HepG2 (cell line): ENCODE measurements around the gene IQCB1. TPM values are rescaled to one million over a fixed set of nuclear protein-coding genes. Genes with fewer than 3 reads are reported as not detected.

Source experiments
- ARNT2 ChIP-seq: sonication (generic); formaldehyde crosslinking; IDR thresholded peaks from 2 replicates; pipeline ENCODE4 v1.8.0; 2022; ENCODE audit warnings: mild to moderate bottlenecking, low read depth, missing genetic modification reagents, moderate library complexity
- ARNTL ChIP-seq: sonication (generic); formaldehyde crosslinking; IDR thresholded peaks from 2 replicates; pipeline ENCODE4 v1.4.0; 2020; ENCODE audit warnings: mild to moderate bottlenecking, missing genetic modification reagents
- DPF2 ChIP-seq: sonication (generic); formaldehyde crosslinking; IDR thresholded peaks from 2 replicates; pipeline ENCODE4 v1.4.0; 2020; ENCODE audit warnings: mild to moderate bottlenecking, low read depth, missing genetic modification reagents, borderline replicate concordance
- ETV5 ChIP-seq: IDR thresholded peaks from 2 replicates; pipeline ENCODE4 v1.6.1; 2018; ENCODE audit warnings: missing biosample characterization, missing genetic modification reagents, inconsistent platforms, borderline replicate concordance
- FOSL2 ChIP-seq: sonication (generic); formaldehyde crosslinking; IDR thresholded peaks from 2 replicates; pipeline ENCODE4 v1.4.0; 2020; ENCODE audit warnings: missing genetic modification reagents
- GTF3A ChIP-seq: sonication (generic); formaldehyde crosslinking; conservative IDR thresholded peaks from 2 replicates; pipeline ENCODE4 v1.4.0; 2020; ENCODE audit warnings: mild to moderate bottlenecking, missing genetic modification reagents
- HNF4G ChIP-seq, 2 experiments: sonication (generic) in 1 of 2; formaldehyde crosslinking in 1 of 2; IDR thresholded peaks; 2 replicates each; pipeline versions ENCODE4 v1.4.0 to v1.6.1; 2011 to 2020; ENCODE audit warnings: borderline replicate concordance in 2 of 2, low read depth in 2 of 2, mild to moderate bottlenecking in 2 of 2, low read length in 1 of 2, missing genetic modification reagents in 1 of 2, moderate library complexity in 1 of 2
- KDM6A ChIP-seq: IDR thresholded peaks from 2 replicates; pipeline ENCODE4 v1.6.1; 2016; ENCODE audit warnings: low read depth
- POLR2G ChIP-seq: fragments of 200-400 bp; formaldehyde crosslinking; IDR thresholded peaks from 2 replicates; pipeline ENCODE4 v1.6.1; 2018; ENCODE audit warnings: mild to moderate bottlenecking, low read depth, low read length, moderate library complexity
- PPARG ChIP-seq: conservative IDR thresholded peaks from 2 replicates; pipeline ENCODE4 v1.6.1; 2016; ENCODE audit warnings: missing biosample characterization, missing genetic modification reagents
- PTBP1 ChIP-seq: fragments of 200-400 bp; formaldehyde crosslinking; IDR thresholded peaks from 2 replicates; pipeline ENCODE4 v1.6.1; 2018; ENCODE audit warnings: low read length, low read depth; ENCODE audit not compliant: poor library complexity, severe bottlenecking
- RBAK ChIP-seq: sonication (generic); formaldehyde crosslinking; IDR thresholded peaks from 2 replicates; pipeline ENCODE4 v1.5.1; 2020; ENCODE audit warnings: mild to moderate bottlenecking, missing genetic modification reagents
- SKI ChIP-seq: fragments of 450-650 bp; IDR thresholded peaks from one replicate; pipeline ENCODE4 v1.6.1; 2018; ENCODE audit warnings: mild to moderate bottlenecking; ENCODE audit not compliant: partially characterized antibody
- TBX2 ChIP-seq: sonication (generic); formaldehyde crosslinking; IDR thresholded peaks from 2 replicates; pipeline ENCODE4 v1.5.0; 2020; ENCODE audit warnings: missing genetic modification reagents, mild to moderate bottlenecking, borderline replicate concordance
- WIZ ChIP-seq: sonication (generic); formaldehyde crosslinking; IDR thresholded peaks from 2 replicates; pipeline ENCODE4 v1.5.1; 2020; ENCODE audit warnings: mild to moderate bottlenecking, missing genetic modification reagents
- ZBTB38 ChIP-seq: sonication (generic); formaldehyde crosslinking; IDR thresholded peaks from 2 replicates; pipeline ENCODE4 v1.5.1; 2020; ENCODE audit warnings: mild to moderate bottlenecking, missing genetic modification reagents
- ZFP82 ChIP-seq: sonication (generic); formaldehyde crosslinking; IDR thresholded peaks from 2 replicates; pipeline ENCODE4 v1.5.1; 2020; ENCODE audit warnings: mild to moderate bottlenecking, missing genetic modification reagents, borderline replicate concordance
- ZMYM3 ChIP-seq: sonication (generic); formaldehyde crosslinking; IDR thresholded peaks from 2 replicates; pipeline ENCODE4 v1.5.1; 2020; ENCODE audit warnings: mild to moderate bottlenecking, missing genetic modification reagents
- ZNF354B ChIP-seq: sonication (generic); formaldehyde crosslinking; IDR thresholded peaks from 2 replicates; pipeline ENCODE4 v1.8.0; 2022; ENCODE audit warnings: mild to moderate bottlenecking, missing genetic modification reagents
- ZNF496 ChIP-seq: sonication (generic); formaldehyde crosslinking; IDR thresholded peaks from 2 replicates; pipeline ENCODE4 v1.8.1; 2023; ENCODE audit warnings: mild to moderate bottlenecking, moderate library complexity, missing genetic modification reagents; ENCODE audit not compliant: insufficient replicate concordance
- ZNF552 ChIP-seq: sonication (generic); formaldehyde crosslinking; IDR thresholded peaks from 2 replicates; pipeline ENCODE4 v1.9.0; 2022; ENCODE audit warnings: missing genetic modification reagents, mild to moderate bottlenecking, borderline replicate concordance
- ZNF570 ChIP-seq: sonication (generic); formaldehyde crosslinking; IDR thresholded peaks from 2 replicates; pipeline ENCODE4 v1.4.0; 2020; ENCODE audit warnings: mild to moderate bottlenecking, missing genetic modification reagents, borderline replicate concordance
- ZNF7 ChIP-seq: IDR thresholded peaks from 2 replicates; pipeline ENCODE4 v1.6.1; 2016; ENCODE audit warnings: missing biosample characterization, missing genetic modification reagents
- polyA plus RNA-seq, 8 experiments: library from polyadenylated mRNA; depleted of rRNA in 3 of 8; stranded (reverse) in 7 of 8; unstranded in 1 of 8; fragments of >200 nt; fragmentation: Illumina TruSeq in 4 of 8; extraction: Trizol in 4 of 8; gene quantifications; 2 replicates each; pipeline versions ENCODE4 v1.2.1 to v1.2.3, GENCODE V29; 2011 to 2016; ENCODE audit warnings: low read depth in 4 of 8, missing spikeins in 1 of 8, mixed read lengths in 1 of 8; ENCODE audit not compliant: insufficient read depth in 1 of 8
- total RNA-seq, 5 experiments: library from RNA; depleted of rRNA; stranded (reverse); fragments of >200 nt; fragmentation: Illumina TruSeq; extraction: Trizol; gene quantifications; 2 replicates each; pipeline ENCODE4 v1.2.3, GENCODE V29; 2016; ENCODE audit warnings: low read depth in 1 of 5
- TF ChIP-seq, protein P1 (sequence below): IDR thresholded peaks from 2 replicates; pipeline ENCODE4 v1.6.1; 2016; ENCODE audit warnings: missing compliant biosample characterization, missing genetic modification reagents, borderline replicate concordance
- TF ChIP-seq, protein P2 (sequence below): sonication (generic); formaldehyde crosslinking; IDR thresholded peaks from 2 replicates; pipeline ENCODE4 v1.8.1; 2023; ENCODE audit warnings: mild to moderate bottlenecking, inconsistent platforms, moderate library complexity, missing genetic modification reagents, borderline replicate concordance
- TF ChIP-seq, protein P3 (sequence below): sonication (generic); formaldehyde crosslinking; conservative IDR thresholded peaks from 2 replicates; pipeline ENCODE4 v1.8.0; 2022; ENCODE audit warnings: low read depth, missing genetic modification reagents

IQCB1 gene
- total and polyA plus RNA-seq, 2 of the 13 experiments (the other 11 are each of a cell fraction or from before 2014, with no cell fraction given), result 18.0 to 41.4 TPM

DNA sequence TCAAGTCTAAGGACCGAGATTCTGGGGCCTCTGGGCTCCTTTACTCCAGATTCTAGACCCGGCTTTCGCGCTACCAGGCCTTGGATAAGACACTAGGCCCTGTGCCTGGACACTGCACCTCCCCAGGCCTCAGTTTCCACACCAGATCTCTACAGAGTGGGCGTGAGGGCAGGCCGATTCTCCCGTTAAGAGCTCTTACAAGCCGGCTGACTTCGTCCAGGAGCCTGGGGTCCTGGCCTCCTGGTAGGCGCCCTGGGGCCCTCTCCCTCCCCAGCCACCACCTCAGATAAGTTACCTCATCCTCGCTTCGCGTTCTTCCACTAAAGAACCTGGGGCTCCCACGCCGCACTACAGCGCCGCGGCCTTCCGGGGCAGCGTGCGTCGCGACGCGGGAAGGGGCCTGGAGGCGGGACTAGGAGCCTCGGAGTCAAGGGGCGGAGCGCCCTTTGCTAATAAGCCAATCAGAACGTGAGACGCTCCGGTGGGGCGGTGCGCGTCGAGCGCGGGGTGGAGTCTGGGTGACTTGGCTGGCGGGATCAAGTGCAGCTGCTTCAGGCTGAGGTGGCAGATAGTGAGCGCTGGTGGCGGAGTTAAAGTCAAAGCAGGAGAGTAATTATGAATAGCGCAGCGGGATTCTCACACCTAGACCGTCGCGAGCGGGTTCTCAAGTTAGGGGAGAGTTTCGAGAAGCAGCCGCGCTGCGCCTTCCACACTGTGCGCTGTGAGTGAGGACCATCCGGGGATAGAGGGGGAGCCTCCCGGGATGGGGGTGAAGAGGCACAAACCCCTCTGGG is at the start of gene IQCB1, which contains the start of gene EAF2 (continued):
- TF ChIP-seq, protein P1, sequence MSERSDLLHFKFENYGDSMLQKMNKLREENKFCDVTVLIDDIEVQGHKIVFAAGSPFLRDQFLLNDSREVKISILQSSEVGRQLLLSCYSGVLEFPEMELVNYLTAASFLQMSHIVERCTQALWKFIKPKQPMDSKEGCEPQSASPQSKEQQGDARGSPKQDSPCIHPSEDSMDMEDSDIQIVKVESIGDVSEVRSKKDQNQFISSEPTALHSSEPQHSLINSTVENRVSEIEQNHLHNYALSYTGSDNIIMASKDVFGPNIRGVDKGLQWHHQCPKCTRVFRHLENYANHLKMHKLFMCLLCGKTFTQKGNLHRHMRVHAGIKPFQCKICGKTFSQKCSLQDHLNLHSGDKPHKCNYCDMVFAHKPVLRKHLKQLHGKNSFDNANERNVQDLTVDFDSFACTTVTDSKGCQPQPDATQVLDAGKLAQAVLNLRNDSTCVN, result peak; percentile 40; the same call in 1 of the 2 replicates
- TF ChIP-seq ZMYM3, result no peak
- no peak for TF ChIP-seq ZFP82 (CRISPR knock-in tag)
- TF ChIP-seq ZNF570, result no peak
- TF ChIP-seq WIZ (CRISPR knock-in tag), result 0 out of 2 replicates have a peak, but pooled peaks have one; percentile 20
- TF ChIP-seq ZNF354B (CRISPR knock-in tag), result no peak
- TF ChIP-seq ARNTL (CRISPR knock-in tag), result no peak
- peak; percentile 86 for TF ChIP-seq POLR2G
- TF ChIP-seq ZNF552 (CRISPR knock-in tag), result no peak; the same call in 1 of the 2 replicates
- no peak for TF ChIP-seq KDM6A (CRISPR knock-in tag)
- no peak for TF ChIP-seq ZNF496 (CRISPR knock-in tag)
- TF ChIP-seq RBAK (CRISPR knock-in tag), result no peak
- TF ChIP-seq ETV5 (CRISPR knock-in tag), result peak; percentile 40
- TF ChIP-seq, protein P2, sequence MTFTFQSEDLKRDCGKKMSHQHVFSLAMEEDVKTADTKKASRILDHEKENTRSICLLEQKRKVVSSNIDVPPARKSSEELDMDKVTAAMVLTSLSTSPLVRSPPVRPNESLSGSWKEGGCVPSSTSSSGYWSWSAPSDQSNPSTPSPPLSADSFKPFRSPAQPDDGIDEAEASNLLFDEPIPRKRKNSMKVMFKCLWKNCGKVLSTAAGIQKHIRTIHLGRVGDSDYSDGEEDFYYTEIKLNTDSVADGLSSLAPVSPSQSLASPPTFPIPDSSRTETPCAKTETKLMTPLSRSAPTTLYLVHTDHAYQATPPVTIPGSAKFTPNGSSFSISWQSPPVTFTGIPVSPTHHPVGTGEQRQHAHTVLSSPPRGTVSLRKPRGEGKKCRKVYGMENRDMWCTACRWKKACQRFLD (CRISPR knock-in tag), result peak; percentile 25; the same call in 1 of the 2 replicates
- no peak for TF ChIP-seq GTF3A
- no peak for TF ChIP-seq ZNF7 (CRISPR knock-in tag)
- no peak for TF ChIP-seq PTBP1
- TF ChIP-seq ARNT2, result no peak; the same call in 1 of the 2 replicates
- TF ChIP-seq FOSL2 (CRISPR knock-in tag), result no peak; the same call in 1 of the 2 replicates
- peak; percentile 80; the same call in 1 of the 2 replicates for TF ChIP-seq TBX2 (CRISPR knock-in tag)
- TF ChIP-seq PPARG (CRISPR knock-in tag), result 0 out of 2 replicates have a peak, but pooled peaks have one; percentile 32
- TF ChIP-seq ZBTB38 (CRISPR knock-in tag), result peak; percentile 52; the same call in 1 of the 2 replicates
- TF ChIP-seq, protein P3, sequence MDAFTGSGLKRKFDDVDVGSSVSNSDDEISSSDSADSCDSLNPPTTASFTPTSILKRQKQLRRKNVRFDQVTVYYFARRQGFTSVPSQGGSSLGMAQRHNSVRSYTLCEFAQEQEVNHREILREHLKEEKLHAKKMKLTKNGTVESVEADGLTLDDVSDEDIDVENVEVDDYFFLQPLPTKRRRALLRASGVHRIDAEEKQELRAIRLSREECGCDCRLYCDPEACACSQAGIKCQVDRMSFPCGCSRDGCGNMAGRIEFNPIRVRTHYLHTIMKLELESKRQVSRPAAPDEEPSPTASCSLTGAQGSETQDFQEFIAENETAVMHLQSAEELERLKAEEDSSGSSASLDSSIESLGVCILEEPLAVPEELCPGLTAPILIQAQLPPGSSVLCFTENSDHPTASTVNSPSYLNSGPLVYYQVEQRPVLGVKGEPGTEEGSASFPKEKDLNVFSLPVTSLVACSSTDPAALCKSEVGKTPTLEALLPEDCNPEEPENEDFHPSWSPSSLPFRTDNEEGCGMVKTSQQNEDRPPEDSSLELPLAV, result no peak
- no peak for TF ChIP-seq HNF4G (IDR thresholded peaks at IDR 0.05; ENCODE audit: borderline replicate concordance, low read depth, low read length)
- no peak for TF ChIP-seq HNF4G (CRISPR knock-in tag; IDR thresholded peaks at IDR 0.05; ENCODE audit: borderline replicate concordance, low read depth)
- TF ChIP-seq DPF2 (CRISPR knock-in tag), result no peak
- peak; percentile 56 for TF ChIP-seq SKI
